GM18502 (cell line): ENCODE results near the gene EML6.

Source experiments
- ATAC-seq: cut with Tn5 transposase; IDR thresholded peaks from one replicate; pipeline ENCODE4 v1.9.1; 2021; ENCODE audit warnings: mild to moderate bottlenecking; ENCODE audit not compliant: unreplicated experiment, poor library complexity

The EML6 gene

DNA sequence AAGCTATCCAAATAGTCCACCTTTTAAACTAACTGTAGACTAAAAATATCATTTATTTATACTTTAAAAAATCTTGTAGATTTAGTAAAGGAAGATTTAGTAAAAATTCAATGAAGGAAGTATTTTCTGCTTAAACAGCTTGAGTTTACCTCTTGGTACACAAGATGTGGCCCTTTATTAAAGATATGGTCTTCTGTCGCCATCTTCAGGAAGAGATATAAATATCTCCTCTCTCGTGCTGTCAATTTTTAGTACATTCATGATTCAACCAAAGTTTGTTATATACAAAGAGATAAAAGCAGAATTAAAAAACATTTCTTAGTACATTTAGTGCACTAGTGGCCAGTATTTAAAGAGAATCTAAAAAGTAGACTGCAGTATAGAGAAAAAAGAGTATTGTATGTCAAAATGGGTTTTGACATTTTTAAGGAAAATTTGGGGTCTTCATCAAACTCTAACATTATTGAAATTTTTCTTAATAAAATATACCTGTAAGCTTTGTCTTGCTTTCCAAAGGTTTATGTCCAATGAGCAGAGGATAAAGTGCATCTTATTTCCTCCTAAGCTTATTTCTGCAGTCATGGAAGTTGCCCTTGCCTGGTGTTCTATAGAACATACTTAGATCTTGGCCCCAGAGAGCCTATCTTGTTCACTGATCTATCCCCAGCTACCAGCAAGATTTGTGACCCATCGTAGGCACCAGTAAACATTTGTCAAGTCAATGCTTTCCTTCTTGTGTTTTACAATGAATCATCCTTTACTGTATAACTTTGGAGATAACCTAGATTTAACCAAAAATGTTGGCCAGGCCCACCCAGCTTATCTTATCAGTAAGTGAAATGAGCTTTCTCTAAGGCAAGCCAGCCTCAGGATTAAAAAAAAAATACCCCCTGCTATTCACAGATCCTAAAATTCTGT lies 18.5 kb upstream of the EML6 start:
- ATAC-seq = no peak

DNA sequence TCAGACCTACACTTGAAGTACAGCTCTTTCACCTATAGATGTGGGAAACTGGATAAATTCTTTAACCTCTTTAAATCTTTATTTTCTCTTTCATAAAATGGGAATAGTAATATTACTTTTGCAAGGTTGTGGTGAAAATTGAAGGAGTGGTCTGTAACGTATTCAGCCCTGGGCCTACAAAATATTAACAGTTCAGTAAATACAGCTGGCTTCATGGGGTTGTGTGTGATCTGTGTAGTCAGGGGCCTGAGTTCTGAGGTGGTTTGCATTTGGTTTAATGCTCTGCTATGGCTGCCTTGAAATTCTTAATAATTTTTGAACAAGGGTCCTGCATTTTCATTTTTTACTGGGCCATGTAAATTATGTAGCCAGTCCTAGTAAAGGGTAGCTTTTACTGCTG lies 16.8 kb upstream of the EML6 start:
- no peak for ATAC-seq

DNA sequence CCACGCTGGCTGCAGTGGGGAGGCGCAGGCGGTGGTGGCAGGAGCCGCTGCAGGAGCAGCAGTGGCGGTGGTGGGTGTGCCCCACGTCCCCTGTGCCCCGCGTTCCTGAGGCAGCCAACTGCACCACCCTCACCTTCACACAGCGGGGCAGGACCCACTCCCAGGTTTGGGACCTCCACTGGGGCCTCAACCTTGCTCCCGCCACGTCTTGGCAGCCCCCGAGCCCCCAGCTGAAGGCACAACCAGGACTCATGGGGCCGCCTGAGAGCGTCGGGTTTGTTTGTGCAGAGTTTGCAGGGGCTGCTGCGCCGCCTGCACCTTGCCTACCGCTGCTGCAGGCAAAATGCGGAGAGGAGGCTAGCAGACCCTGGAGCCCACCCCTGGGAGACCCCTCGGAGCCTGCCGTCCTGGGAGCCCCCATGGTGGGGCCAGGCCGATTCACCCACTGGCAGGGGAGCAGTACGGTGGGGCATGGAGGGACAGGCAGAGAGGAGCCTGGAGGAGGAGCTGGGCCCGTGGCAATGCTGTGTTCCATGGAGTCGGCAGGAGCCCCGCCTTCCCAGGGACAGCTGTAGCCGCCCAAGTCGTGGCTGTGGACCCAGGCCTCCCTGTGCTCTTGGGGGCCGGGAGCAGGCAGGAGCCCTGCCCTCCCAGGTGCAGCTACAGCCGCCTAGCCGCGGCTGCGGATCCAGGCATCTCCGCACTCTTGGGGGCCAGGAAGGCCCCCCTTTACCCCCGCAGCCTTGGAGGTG lies 14.7 kb upstream of the EML6 start:
- peak; percentile 46 for ATAC-seq

DNA sequence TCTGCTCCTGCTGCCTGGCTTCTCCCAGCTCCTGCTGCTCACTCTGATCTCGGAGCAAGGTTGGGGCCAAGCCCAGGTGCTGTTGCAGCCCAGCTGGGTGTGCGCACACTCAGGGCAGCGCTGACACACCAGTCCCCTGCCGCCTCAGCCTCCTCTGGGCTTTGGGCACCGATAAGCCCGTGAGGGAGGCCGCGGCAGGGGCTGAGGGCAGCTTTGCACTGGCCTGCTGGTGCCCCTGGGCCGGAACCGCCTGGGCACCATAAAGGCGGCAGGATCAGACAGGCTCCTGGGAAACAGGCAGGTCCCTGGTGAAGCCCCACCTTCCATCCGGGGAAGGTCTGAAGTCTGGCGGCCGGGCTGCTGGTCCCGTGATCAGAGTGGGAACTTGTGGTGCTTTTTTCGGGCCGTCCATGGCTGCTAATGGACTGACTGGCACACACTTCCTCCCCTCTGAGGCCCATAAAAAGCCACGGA lies 14.1 kb upstream of the EML6 start:
- peak; percentile 35 for ATAC-seq

DNA sequence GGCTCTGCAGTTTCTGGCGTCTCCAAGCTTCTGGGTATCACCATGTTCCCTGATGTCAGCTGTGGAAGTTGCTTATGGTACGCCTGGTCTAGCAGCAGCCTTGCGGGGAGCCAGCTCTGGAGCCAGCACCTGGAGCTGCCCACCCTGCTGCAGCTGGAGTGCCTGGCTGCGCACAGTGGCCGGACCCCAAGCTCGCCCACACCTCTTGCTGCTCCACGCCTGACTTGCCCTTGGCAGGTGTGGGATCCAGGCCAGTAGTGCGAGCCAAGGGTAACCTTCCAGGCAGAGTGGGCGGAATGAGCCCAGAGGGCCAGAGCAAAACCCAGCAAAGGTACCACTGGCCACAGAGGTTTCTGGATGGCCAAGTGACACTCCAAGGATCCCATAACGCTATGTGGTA lies 13.2 kb upstream of the EML6 start:
- ATAC-seq = no peak

DNA sequence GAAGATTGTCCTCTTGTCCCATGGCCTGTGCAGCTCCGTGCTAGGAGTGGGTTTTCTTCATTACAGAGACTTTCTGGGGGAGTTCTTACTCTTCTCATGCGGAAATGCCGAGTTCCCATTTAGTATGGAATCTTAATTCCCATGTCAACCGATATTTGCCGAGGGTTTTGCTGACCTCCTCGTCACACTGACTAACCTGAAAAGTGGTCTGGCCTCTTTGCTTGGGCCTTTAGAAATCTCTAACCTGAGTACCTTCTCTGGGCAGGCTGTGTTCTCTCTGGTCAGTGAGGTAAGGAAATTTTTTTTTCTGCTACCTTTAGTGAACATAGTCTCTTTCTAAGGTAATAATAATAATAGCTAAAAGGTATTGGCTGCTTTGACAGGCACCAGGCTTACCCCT lies 10.9 kb upstream of the EML6 start:
- ATAC-seq = no peak

DNA sequence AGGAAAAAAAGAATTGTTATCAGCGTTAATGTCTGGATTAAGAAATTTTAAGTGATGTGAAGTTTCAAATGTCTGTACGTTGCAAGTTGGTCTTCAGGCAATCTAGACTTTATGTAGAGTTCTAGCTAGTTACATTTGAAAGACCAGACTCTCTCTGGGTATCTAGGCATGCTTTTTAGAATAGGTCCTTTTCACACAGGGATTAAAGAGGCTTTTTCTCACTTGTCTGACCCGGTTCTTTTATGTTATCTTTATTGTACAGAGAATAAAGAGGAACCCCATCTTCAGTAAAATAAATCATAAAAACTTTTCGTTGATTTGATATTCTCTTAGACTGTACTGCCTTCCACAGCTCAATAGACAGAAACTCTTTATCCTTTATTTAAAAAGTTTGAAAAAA lies 8.5 kb upstream of the EML6 start:
- ATAC-seq = no peak

DNA sequence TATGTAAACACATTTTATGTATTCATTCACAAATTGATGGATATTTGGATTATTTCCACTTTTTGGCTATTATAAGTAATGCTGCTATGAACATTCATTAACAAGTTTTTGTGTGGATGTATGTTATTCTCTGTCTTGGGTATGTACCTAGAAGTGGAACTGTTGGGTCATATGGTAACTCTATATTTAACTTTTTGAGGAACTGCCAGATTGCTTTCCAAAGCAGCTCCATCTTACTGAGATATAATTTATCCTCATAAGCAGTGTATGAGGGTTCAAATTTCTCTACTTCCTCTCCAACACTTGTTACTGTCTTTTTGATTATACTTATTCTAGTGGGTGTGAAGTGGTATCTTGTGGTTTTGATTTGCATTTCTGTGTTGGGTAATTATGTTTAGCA lies 7.1 kb upstream of the EML6 start:
- no peak for ATAC-seq

DNA sequence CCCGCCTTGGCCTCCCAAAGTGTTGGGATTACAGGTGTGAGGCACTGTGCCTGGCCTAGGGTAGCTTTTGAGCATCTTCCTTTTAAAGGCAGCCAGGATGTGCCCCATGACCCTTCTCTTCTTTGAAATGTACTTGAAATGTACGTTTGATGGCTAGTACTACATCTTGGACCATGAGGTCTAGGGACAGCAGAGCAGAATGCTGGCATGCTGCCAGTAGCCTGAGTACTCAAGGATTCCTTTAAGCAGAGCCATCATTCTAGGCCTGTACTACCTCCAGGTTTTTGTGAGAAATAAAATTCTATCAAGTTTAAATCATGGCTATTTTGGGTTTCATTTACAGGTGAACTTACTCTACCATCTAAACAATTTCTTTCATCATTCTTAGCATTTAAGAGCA lies 2.9 kb upstream of the EML6 start:
- ATAC-seq = no peak

DNA sequence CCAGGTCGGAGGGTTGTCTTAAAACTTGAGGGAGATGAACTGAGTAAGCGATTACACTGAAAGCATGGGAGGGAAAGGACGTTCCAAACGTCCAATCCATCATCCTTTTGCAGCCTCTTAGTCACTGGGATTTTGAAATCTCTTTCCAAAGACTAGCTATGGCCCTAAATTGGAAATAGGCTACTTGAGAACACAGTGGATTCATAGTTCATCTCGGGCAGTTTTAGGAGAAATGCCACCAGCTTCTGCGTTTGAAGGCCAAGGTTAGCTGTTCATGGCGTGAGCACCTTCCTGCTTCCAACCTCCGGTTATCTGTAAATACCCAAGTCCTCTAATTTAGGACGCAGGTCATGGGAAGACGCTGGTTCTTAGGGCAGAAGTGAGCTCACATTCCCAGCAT lies 821 bp upstream of the EML6 start:
- no peak for ATAC-seq

DNA sequence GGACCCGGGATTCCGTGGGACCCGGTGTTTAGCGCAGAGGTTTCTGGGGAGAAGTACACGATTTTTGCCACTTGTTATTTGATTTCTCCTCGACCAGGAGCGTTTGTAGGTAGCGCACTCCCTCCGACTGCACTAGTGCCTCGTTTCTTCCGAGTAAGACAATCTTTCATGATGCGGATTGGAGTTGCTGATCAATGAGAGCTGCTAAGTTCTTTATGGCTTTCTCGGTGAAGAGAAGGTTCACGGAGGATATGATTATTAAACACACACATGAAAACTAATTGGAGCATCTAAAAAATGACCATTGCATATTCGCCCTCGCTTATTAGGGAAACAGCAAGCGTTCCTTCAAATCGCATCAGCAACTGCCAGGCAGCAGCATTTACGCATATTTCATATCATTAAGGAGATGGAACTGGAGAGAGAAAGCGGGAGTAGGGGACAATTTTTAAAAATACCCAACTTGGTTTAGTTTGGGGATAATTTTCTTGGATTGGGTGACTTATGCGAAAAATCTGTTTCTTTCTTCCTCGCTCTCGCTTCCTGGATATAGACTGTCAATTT lies 616 bp downstream of the EML6 start:
- ATAC-seq = peak; percentile 1

DNA sequence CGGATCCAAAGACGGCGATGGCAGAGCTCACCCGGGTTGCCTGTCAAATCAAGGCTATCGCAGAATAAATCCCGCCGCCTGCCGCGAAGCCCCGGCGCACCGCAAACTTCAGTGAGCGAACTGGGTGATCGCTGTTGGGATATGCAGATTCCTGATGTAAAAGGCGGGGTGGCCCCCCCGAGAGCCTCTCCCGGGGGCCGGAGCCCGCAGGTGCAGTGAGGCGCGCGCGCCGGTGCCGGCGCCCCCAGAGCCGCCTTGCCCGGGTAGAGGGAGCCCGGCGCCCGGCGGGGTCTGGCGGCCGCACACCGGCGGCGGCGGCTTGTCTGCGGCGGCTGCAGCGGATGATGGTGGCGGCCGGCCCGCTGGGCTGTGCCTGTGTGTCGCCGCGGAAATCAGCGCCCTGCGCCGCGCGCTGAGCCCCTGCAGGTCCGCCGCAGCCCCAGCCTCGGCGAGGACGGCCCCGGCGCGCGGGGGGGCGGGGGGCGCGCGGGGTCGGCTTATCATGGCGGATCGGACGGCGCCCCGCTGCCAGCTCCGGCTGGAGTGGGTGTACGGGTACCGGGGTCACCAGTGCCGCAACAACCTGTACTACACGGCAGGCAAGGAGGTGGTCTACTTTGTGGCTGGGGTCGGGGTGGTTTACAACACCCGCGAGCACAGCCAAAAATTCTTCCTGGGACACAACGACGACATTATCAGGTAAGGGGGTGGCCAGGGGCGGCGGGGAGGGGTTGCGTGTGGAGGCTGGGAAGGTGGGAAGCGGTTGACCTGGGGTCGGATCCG lies 1.3 kb downstream of the EML6 start:
- ATAC-seq = no peak

DNA sequence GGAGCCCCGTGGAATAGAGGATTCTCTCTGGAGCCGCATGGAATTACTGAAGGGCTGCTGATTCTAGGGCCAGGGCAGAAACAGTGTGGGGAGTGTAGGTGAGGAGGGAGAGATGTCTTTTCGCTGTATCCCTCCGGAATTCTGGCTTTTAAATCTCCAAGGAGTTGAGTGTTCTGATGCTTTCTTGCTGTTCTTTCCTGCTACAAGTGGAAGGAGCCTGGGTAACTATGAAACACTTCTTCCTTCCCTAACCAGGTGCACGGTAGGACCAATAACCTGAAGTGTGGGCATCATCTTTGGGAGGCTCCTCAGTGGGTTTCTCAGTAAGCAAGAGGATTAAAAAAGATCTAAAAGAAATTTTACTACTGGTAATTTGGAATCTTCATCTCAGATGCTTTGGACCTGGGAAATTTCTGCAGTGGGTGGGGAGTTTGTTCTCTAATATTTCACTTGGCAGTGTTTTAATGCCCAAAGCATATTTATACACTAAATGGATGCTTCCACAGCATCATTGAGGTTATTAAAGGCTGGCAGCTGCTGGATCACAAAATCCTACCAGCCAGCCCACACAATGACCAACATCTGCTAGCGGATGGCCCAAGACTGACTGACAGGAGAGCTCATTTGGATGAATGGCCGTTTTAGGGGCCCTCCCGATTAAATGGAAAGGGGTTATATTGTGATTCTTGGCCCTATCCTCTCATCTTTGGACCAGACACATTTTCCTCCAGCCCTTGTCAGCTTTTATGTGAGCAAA lies 2.1 kb downstream of the EML6 start:
- no peak for ATAC-seq

DNA sequence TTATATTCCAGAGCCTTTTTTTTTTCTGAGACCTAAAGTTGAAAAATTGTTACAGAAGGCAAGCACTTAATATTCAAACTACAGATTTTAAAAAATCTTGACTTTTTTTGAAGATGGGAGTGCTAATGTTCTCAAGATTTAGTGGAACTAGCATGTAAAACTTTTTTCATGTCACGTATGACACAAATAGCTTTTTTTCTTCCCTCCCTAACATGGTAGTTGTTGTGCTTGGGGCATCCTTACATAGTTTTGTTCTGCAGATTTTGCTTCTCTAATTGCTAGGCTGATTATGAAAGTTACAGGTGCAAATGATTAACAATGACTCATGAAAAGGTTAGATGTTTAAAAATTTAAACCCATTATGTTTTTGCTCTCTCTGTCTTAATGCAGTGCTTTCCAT lies 3.0 kb downstream of the EML6 start:
- no peak for ATAC-seq

DNA sequence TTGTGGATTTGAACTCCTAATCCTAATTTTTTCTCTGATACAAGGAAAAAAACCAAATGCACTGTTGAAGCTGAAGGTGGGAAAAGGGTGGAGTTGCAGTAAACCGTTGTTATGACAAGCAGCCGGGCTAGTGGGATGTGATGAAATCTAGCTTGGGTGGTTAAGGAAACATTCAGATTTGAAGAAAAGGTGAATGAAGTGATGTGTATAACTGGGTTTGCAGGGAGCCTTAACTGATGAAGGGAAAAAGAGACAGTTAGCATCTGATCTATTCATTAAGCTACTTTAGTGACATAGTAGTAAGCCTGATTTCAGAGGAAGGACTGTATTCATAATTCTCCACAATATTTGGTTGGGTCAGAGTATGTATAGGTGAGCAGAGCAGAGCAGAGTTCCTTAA lies 3.5 kb downstream of the EML6 start:
- ATAC-seq = no peak

DNA sequence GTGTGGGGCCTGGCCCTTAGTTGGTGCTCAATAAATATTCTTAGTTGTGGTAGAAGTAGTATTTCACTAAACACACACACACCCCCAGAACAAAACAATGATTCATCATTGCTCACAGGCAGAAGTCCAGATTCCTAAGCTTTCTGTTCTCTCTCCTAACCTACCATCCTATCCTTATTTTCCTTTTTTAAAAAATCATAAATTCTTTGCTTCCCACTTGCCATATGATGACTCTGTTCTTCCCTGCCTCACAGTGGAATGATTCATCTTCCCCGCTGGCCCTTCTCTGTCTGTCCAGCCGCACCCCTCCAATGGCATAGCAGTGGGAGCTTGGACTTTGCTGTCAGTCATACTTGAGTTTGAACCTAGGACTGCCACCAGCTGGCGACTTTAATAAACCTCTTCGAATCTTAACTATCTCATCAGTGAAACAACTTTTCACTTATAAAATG lies 5.2 kb downstream of the EML6 start:
- no peak for ATAC-seq

DNA sequence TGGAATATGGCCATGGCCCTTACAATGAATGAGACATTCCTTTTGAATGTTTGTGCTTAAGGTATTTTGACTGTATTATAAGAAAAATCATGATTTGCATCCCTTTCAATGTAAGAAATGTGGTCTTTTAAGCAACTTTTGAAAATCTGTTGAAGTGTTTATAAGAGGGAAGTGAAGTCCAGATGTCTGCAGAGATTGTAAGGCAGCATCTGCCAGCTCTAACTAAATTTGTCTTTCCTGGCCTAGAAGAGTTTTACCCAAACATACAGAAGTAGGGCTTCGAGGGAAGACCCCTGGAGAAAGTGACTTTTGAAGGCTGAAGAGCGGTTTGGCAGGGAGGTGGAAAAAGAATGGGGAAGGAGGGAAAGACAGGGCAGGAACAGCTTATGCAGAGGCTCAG lies 12.2 kb downstream of the EML6 start:
- no peak for ATAC-seq

DNA sequence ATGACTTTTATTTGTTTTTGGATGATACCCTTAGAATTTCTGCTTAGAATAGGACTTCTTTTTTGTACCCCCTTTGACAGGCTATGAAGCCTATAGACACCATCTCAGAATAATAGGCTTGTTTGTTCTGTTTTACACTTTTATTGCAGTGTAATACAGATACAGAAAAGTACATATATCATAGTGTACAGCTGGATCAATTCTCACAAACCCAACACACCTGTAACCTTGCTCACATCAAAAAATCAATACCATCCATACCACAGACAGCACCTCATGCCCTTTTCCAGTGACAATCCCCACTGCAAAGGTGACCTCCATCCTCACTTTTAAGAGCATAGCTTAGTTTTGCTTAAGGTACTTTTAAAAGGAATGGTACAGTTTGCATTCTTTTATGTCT lies 14.8 kb downstream of the EML6 start:
- ATAC-seq = no peak

DNA sequence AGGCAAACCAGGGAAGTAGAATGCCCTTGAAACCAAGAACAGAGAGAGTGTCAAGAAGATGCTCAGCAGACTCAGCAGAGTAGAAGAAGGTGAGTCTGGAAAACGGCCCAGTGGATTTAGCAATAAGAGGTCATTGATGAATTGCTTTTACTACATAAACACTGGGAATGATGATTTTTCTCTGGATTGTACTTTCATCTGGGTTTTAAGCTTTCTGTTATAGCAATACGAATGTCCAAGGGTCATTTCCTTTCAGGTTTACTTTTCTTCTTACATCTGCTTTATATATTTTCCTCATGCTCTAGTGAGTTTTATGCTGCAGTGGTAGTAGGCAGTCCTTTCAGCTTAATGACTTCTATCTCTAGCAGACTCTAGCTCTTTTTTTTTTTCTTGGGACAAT lies 16.9 kb downstream of the EML6 start:
- no peak for ATAC-seq

DNA sequence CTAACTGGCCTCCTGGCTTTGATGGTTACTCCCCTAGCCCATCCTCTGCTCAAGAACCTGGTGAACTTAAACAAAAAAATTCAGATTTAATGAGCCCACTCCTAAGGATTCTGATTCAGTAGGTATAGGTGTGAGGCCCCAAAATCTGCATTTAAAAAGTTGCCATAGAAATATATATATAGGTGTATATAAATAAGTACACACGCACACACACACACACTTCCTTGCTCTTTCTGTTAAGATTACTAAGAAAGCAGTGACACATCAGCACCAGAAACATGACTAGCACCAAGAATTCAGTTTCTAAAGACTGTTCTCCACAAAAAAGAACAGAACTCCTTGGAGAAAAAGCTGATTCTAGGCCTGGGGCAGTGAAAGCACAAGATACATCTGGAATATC lies 17.8 kb downstream of the EML6 start:
- no peak for ATAC-seq
